ENCODE measurements around the gene COPZ1. TPM values are rescaled to one million over a fixed set of nuclear protein-coding genes. Genes with fewer than 3 reads are reported as not detected.

The COPZ1 gene
- total RNA-seq, 2 donors from 2014 or later, result 79.2 to 154 TPM

- no peak overlapping the region for H3K27ac ChIP-seq
- no peak overlapping the region for H3K4me3 ChIP-seq
- TF ChIP-seq CTCF (IDR thresholded peaks at IDR 0.05), result no peak
- H3K36me3 ChIP-seq, result peaks cover 10% of the 10 kb centered on the region
- no peak for DNase-seq (ENCODE audit: low spot score)
- H3K9me3 ChIP-seq, result no peaks in the 10 kb centered on the region
- H3K27me3 ChIP-seq, result no peaks in the 10 kb centered on the region
- H3K4me1 ChIP-seq, result peaks cover 0 to 37% of the 10 kb centered on the region in 2 donors
Measured at GRCh38 chr12:54390176-54390667, 65.3 kb downstream of the COPZ1 start.

DNA sequence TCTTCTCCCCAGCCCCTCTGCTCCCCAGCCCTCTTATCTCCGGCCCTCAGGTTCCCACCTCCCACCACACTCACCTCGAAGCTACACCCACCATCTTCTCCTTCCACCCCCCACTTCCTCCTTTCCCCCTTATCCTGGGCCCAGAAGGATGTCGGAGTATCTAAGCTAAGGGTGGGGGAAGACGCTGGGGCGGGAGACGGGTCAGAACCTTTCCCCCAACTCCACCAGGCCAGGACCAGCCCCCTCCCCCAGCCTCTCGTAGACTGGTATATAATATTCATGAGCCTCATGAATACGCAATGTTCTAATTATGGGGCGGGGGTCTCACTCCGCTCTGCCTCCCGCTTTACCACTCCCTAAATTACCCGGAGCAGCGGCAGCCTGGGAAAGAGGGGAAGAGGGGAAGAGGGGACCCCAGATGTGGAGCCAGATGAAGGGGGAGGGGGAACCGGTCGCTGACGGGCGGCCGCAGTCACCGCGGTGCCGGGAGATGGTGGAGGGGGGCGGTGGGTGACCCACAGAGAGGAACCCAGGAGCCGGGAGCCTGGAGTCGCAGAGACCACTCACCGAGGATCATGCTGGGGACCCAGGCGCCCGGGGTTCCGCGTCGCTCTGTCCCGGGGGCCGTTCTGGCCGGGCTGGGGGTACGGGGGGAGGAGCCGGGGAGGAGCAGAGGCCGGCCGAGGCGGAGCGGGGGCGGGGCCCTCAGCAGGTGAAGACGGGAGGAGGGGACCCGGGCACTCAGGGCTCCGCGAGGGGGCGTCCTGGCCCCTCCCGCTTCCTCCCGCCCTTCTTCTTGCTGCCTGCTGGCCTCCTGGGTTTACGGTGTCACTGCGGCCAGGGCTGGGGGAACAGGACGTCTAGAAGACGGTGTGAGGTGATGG, 66.0 kb downstream of the COPZ1 start:
- H3K27ac ChIP-seq, result peak overlapping the region in 1 of 2 donors; percentile 7
- H3K4me3 ChIP-seq, result peak overlapping the region; percentile 43 to 52
- H3K9me3 ChIP-seq, result no peaks in the 10 kb centered on the region
- peak in 1 of 2 donors; percentile 15 for TF ChIP-seq CTCF (IDR thresholded peaks at IDR 0.05)
- peaks cover 17% of the 10 kb centered on the region for H3K36me3 ChIP-seq
- H3K4me1 ChIP-seq, result peaks cover 0 to 34% of the 10 kb centered on the region in 2 donors
- DNase-seq (ENCODE audit: low spot score), result no peak
- no peaks in the 10 kb centered on the region for H3K27me3 ChIP-seq

DNA sequence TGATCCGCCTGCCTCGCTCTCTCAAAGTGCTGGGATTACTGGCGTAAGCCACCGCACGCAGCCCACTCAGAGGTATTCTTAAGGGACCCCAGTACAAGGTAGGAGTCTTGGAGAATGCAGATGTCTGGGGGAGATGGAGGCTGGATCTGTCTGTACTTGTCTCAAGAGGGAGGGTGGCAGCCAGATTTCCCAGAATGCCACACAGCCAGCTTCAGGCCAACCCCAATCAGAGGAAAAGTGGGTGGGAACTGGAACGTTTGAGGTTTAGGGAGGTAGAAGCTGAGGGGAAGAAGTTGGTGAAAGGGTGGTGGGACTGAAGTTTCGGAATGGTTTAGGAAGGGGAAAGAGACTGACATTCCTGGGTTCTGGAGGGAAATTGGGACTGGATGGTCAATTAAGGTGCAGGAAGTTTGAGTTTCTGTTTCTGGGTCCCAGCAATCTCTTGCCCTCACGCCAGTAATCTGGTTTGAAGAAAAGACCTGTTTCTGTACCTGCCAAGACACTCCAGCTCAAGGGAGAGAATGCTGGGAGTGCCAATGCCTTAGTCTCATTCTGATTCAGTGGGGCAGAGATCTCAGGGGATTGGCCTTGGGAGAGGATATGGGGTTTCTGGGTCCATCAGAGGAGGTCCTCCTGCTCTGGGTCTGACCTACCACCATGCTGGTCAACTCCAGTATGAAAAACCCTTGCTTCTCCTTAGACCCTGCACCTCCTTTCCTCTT, 67.7 kb downstream of the COPZ1 start:
- Histone ChIP-seq H3K27me3 (no peaks in the 10 kb centered on the region), H3K4me3 (no peak overlapping the region), H3K27ac (no peak overlapping the region), H3K36me3 (peaks cover 34% of the 10 kb centered on the region), H3K9me3 (no peaks in the 10 kb centered on the region), H3K4me1 (peaks cover 0 to 35% of the 10 kb centered on the region in 2 donors)
- TF ChIP-seq CTCF (IDR thresholded peaks at IDR 0.05), result no peak
- no peak for DNase-seq (ENCODE audit: low spot score)

DNA sequence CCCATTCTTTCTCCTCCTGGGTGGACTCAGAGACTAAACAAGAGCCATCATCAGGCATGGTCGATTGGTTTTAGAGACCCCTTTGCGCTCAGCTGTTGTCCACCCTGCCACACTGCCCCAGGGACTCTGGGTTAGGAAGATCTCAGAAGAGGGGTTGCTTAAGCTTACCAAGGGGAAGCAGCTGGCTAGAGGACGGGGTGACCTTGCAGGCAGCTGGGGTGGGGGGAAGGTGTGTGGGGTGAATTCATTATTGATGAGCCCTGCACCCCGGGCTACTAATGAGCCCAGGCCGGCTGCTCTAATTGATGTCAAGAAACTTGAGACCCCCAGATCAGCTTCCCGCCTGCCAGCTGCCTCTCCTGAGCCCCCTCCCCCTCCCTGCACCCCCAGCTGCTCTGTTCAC, 68.3 kb downstream of the COPZ1 start:
- no peaks in the 10 kb centered on the region for H3K27me3 ChIP-seq
- no peak for DNase-seq (ENCODE audit: low spot score)
- H3K27ac ChIP-seq, result no peak overlapping the region
- TF ChIP-seq CTCF (IDR thresholded peaks at IDR 0.05), result no peak
- H3K4me3 ChIP-seq, result no peak overlapping the region
- peaks cover 40% of the 10 kb centered on the region for H3K36me3 ChIP-seq
- peaks cover 0 to 35% of the 10 kb centered on the region in 2 donors for H3K4me1 ChIP-seq
- no peaks in the 10 kb centered on the region for H3K9me3 ChIP-seq

DNA sequence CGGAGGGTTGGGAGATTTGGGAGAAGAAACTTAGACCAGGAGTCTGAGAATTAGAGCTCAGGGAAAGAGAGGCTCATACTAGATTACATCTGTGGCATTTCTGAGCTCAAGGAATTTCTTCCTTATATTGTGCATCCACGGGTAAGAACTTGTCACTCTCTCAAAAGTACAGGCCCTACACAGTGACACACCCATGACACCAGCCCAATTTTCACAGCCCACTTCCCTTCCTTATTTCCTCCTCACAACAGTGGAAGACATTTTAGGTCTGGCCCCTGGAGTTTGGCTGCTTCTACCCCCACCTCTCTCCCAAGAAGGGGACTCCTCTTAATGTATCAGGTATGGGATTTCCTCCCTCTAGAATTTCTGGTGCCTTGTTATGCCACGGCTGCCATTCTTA, 68.8 kb downstream of the COPZ1 start:
- TF ChIP-seq CTCF (IDR thresholded peaks at IDR 0.05), result no peak
- H3K27me3 ChIP-seq, result no peaks in the 10 kb centered on the region
- no peaks in the 10 kb centered on the region for H3K9me3 ChIP-seq
- H3K4me3 ChIP-seq, result no peak overlapping the region
- H3K4me1 ChIP-seq, result peaks cover 0 to 35% of the 10 kb centered on the region in 2 donors
- DNase-seq (ENCODE audit: low spot score), result no peak
- H3K27ac ChIP-seq, result no peak overlapping the region
- H3K36me3 ChIP-seq, result peaks cover 45% of the 10 kb centered on the region
